Measurements from ENCODE around the gene EIF4B.

GRCh38 chr12:52975820-52976573, 30.3 kb upstream of the EIF4B start:
- TF ChIP-seq CTCF (IDR thresholded peaks at IDR 0.05) (peak in 1 of 6 experiments; percentile 20), POLR2A (IDR thresholded peaks at IDR 0.05) (no peak)
